Measurements from ENCODE around the gene NQO2. TPM values are rescaled to one million over a fixed set of nuclear protein-coding genes. Genes with fewer than 3 reads are reported as not detected.

NQO2 gene
- total and polyA plus RNA-seq, 2 of the 13 experiments (the other 11 are each of a cell fraction or from before 2014, with no cell fraction given), result 32.2 to 56.5 TPM

DNA sequence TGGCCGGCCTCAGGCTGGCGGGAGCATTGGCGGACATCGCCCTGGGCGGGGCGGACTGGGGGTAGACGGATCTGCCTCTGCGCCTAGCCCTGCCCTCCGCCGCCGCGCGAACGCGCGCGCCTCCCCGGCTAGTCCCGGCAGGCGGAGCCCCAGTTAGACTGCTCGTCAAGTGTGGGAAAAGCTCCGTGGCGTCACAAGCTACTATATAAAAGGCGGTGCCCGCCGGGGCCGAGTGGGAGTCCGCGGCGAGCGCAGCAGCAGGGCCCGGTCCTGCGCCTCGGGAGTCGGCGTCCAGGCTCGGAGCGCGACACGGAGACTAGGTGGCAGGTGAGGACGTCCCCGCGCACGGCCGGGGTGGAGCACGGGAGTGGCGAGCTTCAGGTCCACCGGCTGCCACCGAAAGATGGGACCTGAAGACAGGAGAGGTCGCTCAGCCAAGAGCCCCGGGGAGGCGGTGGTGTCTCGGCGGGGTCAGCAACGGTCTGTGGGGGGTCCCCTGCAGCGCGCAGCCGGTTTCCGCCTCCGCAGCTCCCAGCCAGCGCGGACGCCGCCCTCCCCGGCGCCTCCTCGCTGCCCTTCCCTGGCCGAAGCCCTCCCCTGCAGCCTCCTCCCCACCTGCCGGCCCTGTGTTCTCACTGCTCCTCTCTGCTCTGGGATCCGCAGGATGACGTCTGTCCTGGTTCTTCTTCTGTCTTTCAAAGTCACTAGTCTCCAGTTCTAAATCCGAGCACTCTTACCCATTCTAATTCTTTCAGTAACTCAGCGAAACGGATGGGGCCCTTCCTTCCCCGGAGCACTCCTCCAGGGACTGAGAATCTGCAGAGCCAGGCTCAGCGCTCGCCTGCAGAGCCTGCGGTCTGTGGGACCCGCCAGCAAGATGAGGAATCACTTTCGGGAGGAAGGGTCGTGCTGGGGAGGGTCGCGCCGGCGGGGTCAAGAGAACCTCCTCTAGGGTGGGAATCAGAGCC is 64.3 kb downstream of the NQO2 start (continued):
- TF ChIP-seq, protein P1, sequence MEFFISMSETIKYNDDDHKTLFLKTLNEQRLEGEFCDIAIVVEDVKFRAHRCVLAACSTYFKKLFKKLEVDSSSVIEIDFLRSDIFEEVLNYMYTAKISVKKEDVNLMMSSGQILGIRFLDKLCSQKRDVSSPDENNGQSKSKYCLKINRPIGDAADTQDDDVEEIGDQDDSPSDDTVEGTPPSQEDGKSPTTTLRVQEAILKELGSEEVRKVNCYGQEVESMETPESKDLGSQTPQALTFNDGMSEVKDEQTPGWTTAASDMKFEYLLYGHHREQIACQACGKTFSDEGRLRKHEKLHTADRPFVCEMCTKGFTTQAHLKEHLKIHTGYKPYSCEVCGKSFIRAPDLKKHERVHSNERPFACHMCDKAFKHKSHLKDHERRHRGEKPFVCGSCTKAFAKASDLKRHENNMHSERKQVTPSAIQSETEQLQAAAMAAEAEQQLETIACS (CRISPR knock-in tag; IDR thresholded peaks at IDR 0.05), result peak; percentile 93
- TF ChIP-seq, protein P2, sequence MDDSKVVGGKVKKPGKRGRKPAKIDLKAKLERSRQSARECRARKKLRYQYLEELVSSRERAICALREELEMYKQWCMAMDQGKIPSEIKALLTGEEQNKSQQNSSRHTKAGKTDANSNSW (CRISPR knock-in tag; IDR thresholded peaks at IDR 0.05; ENCODE audit: borderline replicate concordance), result peak; percentile 74; the same call in 1 of the 2 replicates
- TF ChIP-seq, protein P3, sequence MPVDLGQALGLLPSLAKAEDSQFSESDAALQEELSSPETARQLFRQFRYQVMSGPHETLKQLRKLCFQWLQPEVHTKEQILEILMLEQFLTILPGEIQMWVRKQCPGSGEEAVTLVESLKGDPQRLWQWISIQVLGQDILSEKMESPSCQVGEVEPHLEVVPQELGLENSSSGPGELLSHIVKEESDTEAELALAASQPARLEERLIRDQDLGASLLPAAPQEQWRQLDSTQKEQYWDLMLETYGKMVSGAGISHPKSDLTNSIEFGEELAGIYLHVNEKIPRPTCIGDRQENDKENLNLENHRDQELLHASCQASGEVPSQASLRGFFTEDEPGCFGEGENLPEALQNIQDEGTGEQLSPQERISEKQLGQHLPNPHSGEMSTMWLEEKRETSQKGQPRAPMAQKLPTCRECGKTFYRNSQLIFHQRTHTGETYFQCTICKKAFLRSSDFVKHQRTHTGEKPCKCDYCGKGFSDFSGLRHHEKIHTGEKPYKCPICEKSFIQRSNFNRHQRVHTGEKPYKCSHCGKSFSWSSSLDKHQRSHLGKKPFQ (CRISPR knock-in tag; IDR thresholded peaks at IDR 0.05; ENCODE audit: insufficient replicate concordance), result peak; percentile 62
- TF ChIP-seq, protein P4, sequence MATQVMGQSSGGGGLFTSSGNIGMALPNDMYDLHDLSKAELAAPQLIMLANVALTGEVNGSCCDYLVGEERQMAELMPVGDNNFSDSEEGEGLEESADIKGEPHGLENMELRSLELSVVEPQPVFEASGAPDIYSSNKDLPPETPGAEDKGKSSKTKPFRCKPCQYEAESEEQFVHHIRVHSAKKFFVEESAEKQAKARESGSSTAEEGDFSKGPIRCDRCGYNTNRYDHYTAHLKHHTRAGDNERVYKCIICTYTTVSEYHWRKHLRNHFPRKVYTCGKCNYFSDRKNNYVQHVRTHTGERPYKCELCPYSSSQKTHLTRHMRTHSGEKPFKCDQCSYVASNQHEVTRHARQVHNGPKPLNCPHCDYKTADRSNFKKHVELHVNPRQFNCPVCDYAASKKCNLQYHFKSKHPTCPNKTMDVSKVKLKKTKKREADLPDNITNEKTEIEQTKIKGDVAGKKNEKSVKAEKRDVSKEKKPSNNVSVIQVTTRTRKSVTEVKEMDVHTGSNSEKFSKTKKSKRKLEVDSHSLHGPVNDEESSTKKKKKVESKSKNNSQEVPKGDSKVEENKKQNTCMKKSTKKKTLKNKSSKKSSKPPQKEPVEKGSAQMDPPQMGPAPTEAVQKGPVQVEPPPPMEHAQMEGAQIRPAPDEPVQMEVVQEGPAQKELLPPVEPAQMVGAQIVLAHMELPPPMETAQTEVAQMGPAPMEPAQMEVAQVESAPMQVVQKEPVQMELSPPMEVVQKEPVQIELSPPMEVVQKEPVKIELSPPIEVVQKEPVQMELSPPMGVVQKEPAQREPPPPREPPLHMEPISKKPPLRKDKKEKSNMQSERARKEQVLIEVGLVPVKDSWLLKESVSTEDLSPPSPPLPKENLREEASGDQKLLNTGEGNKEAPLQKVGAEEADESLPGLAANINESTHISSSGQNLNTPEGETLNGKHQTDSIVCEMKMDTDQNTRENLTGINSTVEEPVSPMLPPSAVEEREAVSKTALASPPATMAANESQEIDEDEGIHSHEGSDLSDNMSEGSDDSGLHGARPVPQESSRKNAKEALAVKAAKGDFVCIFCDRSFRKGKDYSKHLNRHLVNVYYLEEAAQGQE (IDR thresholded peaks at IDR 0.05; ENCODE audit: borderline replicate concordance in 1 of 2, low read depth in 1 of 2, low read length in 2 of 2), result peak in 1 of 2 experiments; percentile 24; a peak in 1 of 4 replicates
- TF ChIP-seq, protein P5, sequence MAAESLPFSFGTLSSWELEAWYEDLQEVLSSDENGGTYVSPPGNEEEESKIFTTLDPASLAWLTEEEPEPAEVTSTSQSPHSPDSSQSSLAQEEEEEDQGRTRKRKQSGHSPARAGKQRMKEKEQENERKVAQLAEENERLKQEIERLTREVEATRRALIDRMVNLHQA (CRISPR knock-in tag; IDR thresholded peaks at IDR 0.05), result no peak
- no peak for TF ChIP-seq ATRX (CRISPR knock-in tag; IDR thresholded peaks at IDR 0.05; ENCODE audit: borderline replicate concordance)
- TF ChIP-seq ISL2 (CRISPR knock-in tag; IDR thresholded peaks at IDR 0.05), result peak; percentile 79
- TF ChIP-seq MTA1 (CRISPR knock-in tag; IDR thresholded peaks at IDR 0.05; ENCODE audit: borderline replicate concordance), result no peak
- TF ChIP-seq ZNF232 (CRISPR knock-in tag; IDR thresholded peaks at IDR 0.05; ENCODE audit: borderline replicate concordance), result peak; percentile 47; the same call in 1 of the 2 replicates
- TF ChIP-seq, protein P6, sequence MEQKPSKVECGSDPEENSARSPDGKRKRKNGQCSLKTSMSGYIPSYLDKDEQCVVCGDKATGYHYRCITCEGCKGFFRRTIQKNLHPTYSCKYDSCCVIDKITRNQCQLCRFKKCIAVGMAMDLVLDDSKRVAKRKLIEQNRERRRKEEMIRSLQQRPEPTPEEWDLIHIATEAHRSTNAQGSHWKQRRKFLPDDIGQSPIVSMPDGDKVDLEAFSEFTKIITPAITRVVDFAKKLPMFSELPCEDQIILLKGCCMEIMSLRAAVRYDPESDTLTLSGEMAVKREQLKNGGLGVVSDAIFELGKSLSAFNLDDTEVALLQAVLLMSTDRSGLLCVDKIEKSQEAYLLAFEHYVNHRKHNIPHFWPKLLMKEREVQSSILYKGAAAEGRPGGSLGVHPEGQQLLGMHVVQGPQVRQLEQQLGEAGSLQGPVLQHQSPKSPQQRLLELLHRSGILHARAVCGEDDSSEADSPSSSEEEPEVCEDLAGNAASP (CRISPR knock-in tag; IDR thresholded peaks at IDR 0.05; ENCODE audit: borderline replicate concordance), result peak; percentile 68; the same call in 1 of the 2 replicates
- TF ChIP-seq ZNF468 (CRISPR knock-in tag; IDR thresholded peaks at IDR 0.05), result no peak
- peak; percentile 49 for TF ChIP-seq HDAC2 (CRISPR knock-in tag; IDR thresholded peaks at IDR 0.05)
- TF ChIP-seq, protein P7, sequence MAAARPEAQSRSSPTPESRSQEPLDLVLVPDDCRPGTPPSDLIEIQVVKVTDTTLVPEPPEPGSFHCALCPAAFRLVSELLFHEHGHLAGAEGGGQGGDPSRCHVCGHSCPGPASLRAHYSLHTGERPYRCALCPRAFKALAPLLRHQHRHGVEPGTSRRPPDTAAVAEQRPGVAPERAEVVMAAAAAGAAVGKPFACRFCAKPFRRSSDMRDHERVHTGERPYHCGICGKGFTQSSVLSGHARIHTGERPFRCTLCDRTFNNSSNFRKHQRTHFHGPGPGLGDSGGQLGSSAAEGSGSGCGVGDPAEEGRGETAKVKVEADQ (CRISPR knock-in tag; IDR thresholded peaks at IDR 0.05; ENCODE audit: borderline replicate concordance), result 0 out of 2 replicates have a peak, but pooled peaks have one; percentile 55
- TF ChIP-seq SALL1 (CRISPR knock-in tag; IDR thresholded peaks at IDR 0.05), result peak; percentile 64
- peak; percentile 67; the same call in 1 of the 2 replicates for TF ChIP-seq BCL6 (CRISPR knock-in tag; IDR thresholded peaks at IDR 0.05)
- TF ChIP-seq ZNF33B (CRISPR knock-in tag; IDR thresholded peaks at IDR 0.05), result 0 out of 2 replicates have a peak, but pooled peaks have one; percentile 56
- peak; percentile 80 for TF ChIP-seq KDM3A (CRISPR knock-in tag; IDR thresholded peaks at IDR 0.05; ENCODE audit: low read depth)
